ENCODE measurements around the gene CDC25B.

CDC25B gene

GRCh38 chr20:3767427-3768341 is 28.4 kb upstream of the CDC25B start, which contains the start of gene ADISSP:
TSS of gene ADISSP (minus strand) at chr20:3767753. CDS start at chr20:3760100, 7,653 bp downstream.
- DNase-seq: peak; percentile 94 to 96 (median 96)
- peaks cover 14 to 26% of the 10 kb centered on the region in 2 donors for H3K4me1 Mint-ChIP-seq (ENCODE audit: low read depth in 2 of 2)
- H3K9me3 Mint-ChIP-seq: no peaks in the 10 kb centered on the region
- H3K4me3 Mint-ChIP-seq: peak within 1 kb of the TSS; percentile 89 to 90
- H3K27me3 Mint-ChIP-seq: peaks cover 0 to 6% of the 10 kb centered on the region in 2 donors
- ATAC-seq (replicated peaks): peak; percentile 81
- H3K36me3 Mint-ChIP-seq (ENCODE audit: insufficient read depth): peaks cover 24% of the 10 kb centered on the region
- peak within 1 kb of the TSS; percentile 93 to 96 for H3K27ac Mint-ChIP-seq

DNA sequence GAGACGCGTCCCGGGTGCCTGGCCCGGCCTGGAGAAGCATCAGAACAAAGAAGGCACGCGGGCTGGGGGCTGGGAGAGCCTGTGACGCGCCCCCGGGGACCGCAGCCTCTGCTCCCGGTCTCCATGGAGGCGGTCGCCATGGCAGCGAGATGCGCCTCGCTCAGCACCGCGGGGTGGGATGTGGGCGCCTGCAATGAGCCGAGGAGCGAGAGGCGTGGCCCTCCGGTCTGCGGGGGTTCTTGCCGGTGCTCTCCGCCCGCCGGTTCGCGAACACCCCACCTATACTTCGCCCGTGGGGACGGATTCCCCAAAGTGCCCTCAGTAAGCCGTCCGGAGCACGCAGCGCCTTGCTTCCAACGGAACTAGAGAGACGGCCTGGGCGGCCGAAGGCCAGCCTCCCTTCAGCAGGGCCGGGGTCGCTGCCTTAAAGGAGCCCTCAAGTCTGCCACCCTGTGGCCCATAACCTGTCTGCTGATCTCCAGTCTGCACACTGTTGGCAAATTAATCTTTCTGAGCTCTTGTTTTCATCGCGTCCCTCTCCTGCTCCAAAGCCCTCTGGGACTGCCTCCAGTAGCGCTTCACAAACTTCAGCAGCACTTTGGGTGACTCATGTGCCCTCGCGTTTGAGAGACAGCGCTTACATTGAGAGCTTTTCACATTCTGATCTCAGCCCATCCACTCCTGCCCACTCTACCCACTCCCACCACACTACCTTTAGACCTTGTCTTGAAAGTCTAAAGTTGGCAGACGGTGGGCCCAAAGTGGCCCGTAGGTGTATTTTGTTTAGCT is 27.6 kb upstream of the CDC25B start:
- Mint-ChIP-seq H3K27ac (peak overlapping the region; percentile 93 to 96), H3K4me3 (peak overlapping the region; percentile 89 to 90), H3K9me3 (no peaks in the 10 kb centered on the region), H3K27me3 (peaks cover 0 to 8% of the 10 kb centered on the region in 2 donors), H3K36me3 (ENCODE audit: insufficient read depth) (peaks cover 24% of the 10 kb centered on the region), H3K4me1 (ENCODE audit: low read depth in 2 of 2) (peaks cover 14 to 26% of the 10 kb centered on the region in 2 donors)
- ATAC-seq (replicated peaks) (peak; percentile 70), DNase-seq (peak; percentile 83)

DNA sequence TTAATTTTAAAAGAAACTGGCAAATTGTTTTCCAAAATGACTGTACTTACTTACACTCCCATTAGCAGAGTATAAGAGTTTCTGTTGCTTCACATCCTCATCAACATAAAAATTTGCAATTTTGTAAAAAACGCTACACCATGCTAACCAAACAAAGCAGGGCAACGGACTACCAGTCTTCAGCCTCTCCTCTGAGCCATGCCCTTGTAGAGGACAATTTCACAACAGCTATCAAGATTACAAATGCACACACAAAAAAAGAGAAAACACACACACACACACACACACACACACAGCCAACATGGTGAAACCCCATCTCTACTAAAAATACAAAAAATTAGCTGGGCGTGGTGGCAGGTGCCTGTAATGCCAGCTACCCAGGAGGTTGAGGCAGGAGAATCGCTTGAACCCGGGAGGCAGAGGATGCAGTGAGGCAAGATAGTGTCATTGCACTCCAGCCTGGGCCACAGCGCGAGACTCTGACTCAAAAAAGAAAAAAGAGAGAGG is 24.5 kb upstream of the CDC25B start:
- no peak for DNase-seq
- Mint-ChIP-seq H3K9me3 (no peaks in the 10 kb centered on the region), H3K27ac (peak overlapping the region in 1 of 2 donors; percentile 22), H3K4me1 (ENCODE audit: low read depth in 2 of 2) (peaks cover 14 to 17% of the 10 kb centered on the region in 2 donors), H3K36me3 (ENCODE audit: insufficient read depth) (peaks cover 22% of the 10 kb centered on the region), H3K4me3 (no peak overlapping the region), H3K27me3 (peaks cover 0 to 8% of the 10 kb centered on the region in 2 donors)
- no peak for ATAC-seq (replicated peaks)

DNA sequence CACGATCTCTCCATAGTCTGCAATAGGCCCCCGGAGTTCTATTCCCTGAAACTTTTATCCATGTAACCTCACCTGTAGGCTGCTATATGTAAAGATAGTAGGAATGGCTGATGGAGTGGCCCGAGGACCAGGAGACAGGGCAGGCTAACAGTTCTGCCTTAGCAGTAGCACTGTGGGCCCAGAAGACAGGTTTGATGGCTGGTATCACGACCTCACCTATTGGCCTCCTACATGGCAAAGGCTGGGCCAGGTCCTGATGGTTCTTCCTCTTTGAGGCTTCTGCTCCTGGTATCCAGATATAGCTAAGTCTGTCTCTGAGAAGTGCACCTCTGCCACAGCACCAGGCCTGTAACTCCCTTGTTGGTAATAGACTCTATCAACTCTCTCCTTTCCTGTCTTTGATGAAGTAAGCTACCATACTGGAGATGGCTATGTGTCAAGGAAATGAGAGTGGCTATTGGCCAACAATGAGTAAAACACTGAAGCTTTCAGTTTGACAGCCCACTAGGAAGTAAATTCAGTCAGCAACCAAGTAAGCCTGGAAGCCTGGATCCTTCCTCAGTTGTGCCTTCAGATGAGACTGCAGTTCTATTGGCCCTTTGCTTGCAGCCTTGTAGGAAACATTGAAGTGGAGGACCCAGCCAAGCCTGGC is 20.5 kb upstream of the CDC25B start:
- Mint-ChIP-seq H3K27ac (no peak overlapping the region), H3K4me3 (no peak overlapping the region), H3K36me3 (ENCODE audit: insufficient read depth) (no peaks in the 10 kb centered on the region), H3K9me3 (no peaks in the 10 kb centered on the region), H3K27me3 (peaks cover 0 to 8% of the 10 kb centered on the region in 2 donors), H3K4me1 (ENCODE audit: low read depth in 2 of 2) (peaks cover 17 to 21% of the 10 kb centered on the region in 2 donors)
- DNase-seq (no peak), ATAC-seq (replicated peaks) (no peak)

DNA sequence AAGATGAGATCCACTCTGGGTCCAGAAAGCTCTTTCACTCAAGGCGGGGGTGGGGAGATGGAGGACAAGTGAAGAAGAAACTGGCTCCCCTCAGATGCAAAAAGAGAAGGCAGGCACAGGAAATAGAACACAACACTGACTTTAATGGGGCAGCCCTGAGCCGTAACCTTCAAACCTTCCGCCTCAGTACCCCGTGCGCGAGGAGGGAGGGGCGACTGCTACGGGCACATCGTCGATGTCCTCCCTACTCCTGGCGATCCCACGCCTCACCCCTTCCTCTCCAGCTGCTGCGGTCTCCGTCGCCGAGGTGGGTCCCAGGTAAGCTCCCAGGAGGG is 18.8 kb upstream of the CDC25B start:
- Mint-ChIP-seq H3K9me3 (no peaks in the 10 kb centered on the region), H3K4me3 (peak overlapping the region; percentile 83 to 86), H3K27me3 (peaks cover 0 to 5% of the 10 kb centered on the region in 2 donors), H3K27ac (peak overlapping the region in 1 of 2 donors; percentile 42), H3K36me3 (ENCODE audit: insufficient read depth) (no peaks in the 10 kb centered on the region), H3K4me1 (ENCODE audit: low read depth in 2 of 2) (peaks cover 30 to 37% of the 10 kb centered on the region in 2 donors)
- ATAC-seq (replicated peaks) (peak; percentile 62), DNase-seq (no peak)

DNA sequence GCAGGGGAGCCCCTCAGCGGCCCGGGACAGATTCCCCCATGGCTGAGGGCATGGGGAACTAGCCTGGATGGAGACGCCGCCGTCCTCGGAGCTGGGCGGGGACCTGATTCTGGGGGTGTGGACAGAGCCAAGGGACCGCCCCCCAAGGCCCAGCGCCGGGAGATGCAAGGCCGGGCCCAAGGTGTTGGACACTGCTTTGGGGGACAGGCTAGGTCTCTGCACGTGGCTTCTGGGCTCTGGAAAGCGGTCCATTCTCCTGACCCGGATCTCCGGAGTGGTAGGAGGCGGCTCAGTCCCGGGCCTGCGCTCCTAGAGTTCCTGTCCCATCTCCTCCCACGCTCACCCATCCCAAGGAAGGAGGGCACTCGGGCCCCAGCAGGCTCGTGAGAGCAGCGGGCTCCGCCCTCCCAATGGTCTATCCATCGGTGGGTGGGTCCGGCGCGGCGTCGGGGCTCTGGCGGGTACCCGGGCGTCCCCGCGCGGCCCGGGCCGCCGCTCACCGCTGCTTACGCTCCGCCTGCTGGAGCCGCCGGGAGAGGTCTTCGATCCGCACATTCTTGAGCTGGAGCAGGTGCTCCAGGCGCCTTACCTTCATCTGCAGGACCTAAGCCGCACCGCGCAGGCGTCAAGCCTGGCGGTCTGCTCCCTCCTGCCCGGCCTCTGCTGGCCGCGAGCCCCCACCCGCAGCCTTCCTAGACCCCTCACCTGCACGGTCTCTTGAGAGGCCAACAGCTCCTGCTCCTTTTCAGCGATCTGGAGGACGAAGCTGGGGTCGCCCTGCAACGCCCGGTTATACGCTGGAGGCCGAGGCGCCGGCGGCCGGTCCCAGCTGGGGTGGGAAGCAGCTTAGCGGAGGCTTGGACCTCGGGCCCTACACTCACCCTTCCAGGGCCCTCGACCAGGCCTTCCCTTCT is 18.1 kb upstream of the CDC25B start:
- H3K4me1 Mint-ChIP-seq (ENCODE audit: low read depth in 2 of 2): peaks cover 30 to 37% of the 10 kb centered on the region in 2 donors
- ATAC-seq (replicated peaks): peak; percentile 75
- peak overlapping the region; percentile 83 to 86 for H3K4me3 Mint-ChIP-seq
- no peaks in the 10 kb centered on the region for H3K27me3 Mint-ChIP-seq
- H3K27ac Mint-ChIP-seq: peak overlapping the region in 1 of 2 donors; percentile 42
- no peaks in the 10 kb centered on the region for H3K36me3 Mint-ChIP-seq (ENCODE audit: insufficient read depth)
- DNase-seq: peak in 2 of 3 experiments; percentile 31 to 36
- no peaks in the 10 kb centered on the region for H3K9me3 Mint-ChIP-seq

DNA sequence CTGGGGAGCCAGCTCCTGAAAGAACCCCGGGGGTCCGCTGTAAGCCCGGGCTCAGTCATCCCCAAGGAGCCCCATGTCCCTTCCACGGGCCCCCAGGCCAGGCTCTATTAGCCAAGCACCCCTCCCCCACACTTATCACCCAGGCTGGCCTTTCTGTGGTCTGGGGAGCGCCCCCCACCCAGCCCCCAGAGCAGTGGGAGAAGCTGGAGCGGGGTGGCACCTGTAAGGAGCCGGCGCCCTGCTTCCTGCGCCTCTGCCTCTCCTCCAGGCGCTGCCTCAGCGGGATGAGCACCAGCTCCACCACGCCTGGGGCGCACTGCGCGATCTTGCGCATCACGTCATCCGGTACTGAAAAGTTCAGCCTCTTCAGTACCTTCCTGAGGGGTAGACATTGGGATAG is 17.1 kb upstream of the CDC25B start:
- ATAC-seq (replicated peaks) (no peak), DNase-seq (no peak)
- Mint-ChIP-seq H3K4me1 (ENCODE audit: low read depth in 2 of 2) (peaks cover 36 to 43% of the 10 kb centered on the region in 2 donors), H3K4me3 (peak overlapping the region; percentile 83 to 86), H3K9me3 (no peaks in the 10 kb centered on the region), H3K27me3 (no peaks in the 10 kb centered on the region), H3K36me3 (ENCODE audit: insufficient read depth) (no peaks in the 10 kb centered on the region), H3K27ac (no peak overlapping the region)

- no peaks in the 10 kb centered on the region for H3K9me3 Mint-ChIP-seq
- peak within 1 kb of the TSS; percentile 72 to 87 for H3K27ac Mint-ChIP-seq
- peak; percentile 32 for ATAC-seq (replicated peaks)
- H3K4me3 Mint-ChIP-seq: peak within 1 kb of the TSS; percentile 69 to 71
- H3K27me3 Mint-ChIP-seq: no peaks in the 10 kb centered on the region
- peaks cover 45 to 52% of the 10 kb centered on the region in 2 donors for H3K4me1 Mint-ChIP-seq (ENCODE audit: low read depth in 2 of 2)
- H3K36me3 Mint-ChIP-seq (ENCODE audit: insufficient read depth): peaks cover 14% of the 10 kb centered on the region
- DNase-seq: peak in 1 of 3 experiments; percentile 28
Measured at GRCh38 chr20:3781153-3781910, 14.8 kb upstream of the CDC25B start, which contains the start of gene SPEF1. TSS of gene SPEF1 (minus strand) at chr20:3781448. CDS start at chr20:3781287, 161 bp downstream.

GRCh38 chr20:3782597-3782996 is 13.5 kb upstream of the CDC25B start:
- Mint-ChIP-seq H3K4me3 (no peak overlapping the region), H3K27ac (peak overlapping the region; percentile 72 to 87), H3K27me3 (no peaks in the 10 kb centered on the region)

GRCh38 chr20:3783068-3783489 is 13.0 kb upstream of the CDC25B start:
- H3K27me3 Mint-ChIP-seq: no peaks in the 10 kb centered on the region
- H3K4me1 Mint-ChIP-seq (ENCODE audit: low read depth in 2 of 2): peaks cover 41 to 52% of the 10 kb centered on the region in 2 donors
- DNase-seq (no peak), ATAC-seq (replicated peaks) (no peak)
- H3K4me3 Mint-ChIP-seq: no peak overlapping the region
- no peaks in the 10 kb centered on the region for H3K9me3 Mint-ChIP-seq
- no peak overlapping the region for H3K27ac Mint-ChIP-seq
- peaks cover 14% of the 10 kb centered on the region for H3K36me3 Mint-ChIP-seq (ENCODE audit: insufficient read depth)

More at GRCh38 chr20:3782597-3782996, 13.5 kb upstream of the CDC25B start:
- H3K36me3 Mint-ChIP-seq (ENCODE audit: insufficient read depth): peaks cover 14% of the 10 kb centered on the region
- no peak for ATAC-seq (replicated peaks)
- peaks cover 39 to 49% of the 10 kb centered on the region in 2 donors for H3K4me1 Mint-ChIP-seq (ENCODE audit: low read depth in 2 of 2)
- no peaks in the 10 kb centered on the region for H3K9me3 Mint-ChIP-seq
- DNase-seq: no peak

GRCh38 chr20:3783511-3784195 is 12.5 kb upstream of the CDC25B start:
- H3K4me3 Mint-ChIP-seq: no peak overlapping the region
- ATAC-seq (replicated peaks) (no peak), DNase-seq (no peak)
- no peak overlapping the region for H3K27ac Mint-ChIP-seq
- peaks cover 39 to 50% of the 10 kb centered on the region in 2 donors for H3K4me1 Mint-ChIP-seq (ENCODE audit: low read depth in 2 of 2)
- no peaks in the 10 kb centered on the region for H3K9me3 Mint-ChIP-seq
- peaks cover 14% of the 10 kb centered on the region for H3K36me3 Mint-ChIP-seq (ENCODE audit: insufficient read depth)
- H3K27me3 Mint-ChIP-seq: no peaks in the 10 kb centered on the region
